Stimulated activated CD4-positive, alpha-beta T cell treated with anti-CD3 and anti-CD28 coated beads, Interleukin-12 subunit alpha, Interleukin-12 subunit beta, amount 100 ng/mL, for 4 hours (primary cell): Measurements from ENCODE around the gene ICAM5.
"Not testable (repeated sequence)": the region's sequence is repeated elsewhere in the genome, so short reads cannot be mapped to it uniquely, and the experiment has no call there.

ENCODE experiments used
- DNase-seq: peaks from one replicate; pipeline ENCODE4 v3.0.0-alpha.2; 2020

The ICAM5 gene

GRCh38 chr19:10321417-10321797 lies 31.7 kb downstream of the ICAM5 start:
- DNase-seq, result no peak

- no peak for DNase-seq
Observed at GRCh38 chr19:10321874-10322835, 32.4 kb downstream of the ICAM5 start.

GRCh38 chr19:10325732-10326131 lies 36.0 kb downstream of the ICAM5 start:
- no peak for DNase-seq

GRCh38 chr19:10327793-10328192 lies 38.0 kb downstream of the ICAM5 start:
- no peak for DNase-seq

- no peak for DNase-seq
Observed at GRCh38 chr19:10328558-10329429, 39.0 kb downstream of the ICAM5 start.

GRCh38 chr19:10329555-10329954 lies 39.8 kb downstream of the ICAM5 start:
- no peak for DNase-seq

GRCh38 chr19:10332158-10332964 lies 42.6 kb downstream of the ICAM5 start:
- no peak for DNase-seq

- peak; percentile 97 for DNase-seq
Observed at GRCh38 chr19:10332965-10333757, 43.4 kb downstream of the ICAM5 start, which contains the start of gene RAVER1. RAVER1 (minus strand) TSS chr19:10333529; CDS start chr19:10333507, 22 bp downstream.

- no peak for DNase-seq
Observed at GRCh38 chr19:10333758-10334587, 44.2 kb downstream of the ICAM5 start.

GRCh38 chr19:10334588-10335351 lies 45.0 kb downstream of the ICAM5 start:
- DNase-seq, result peak; percentile 41

GRCh38 chr19:10335352-10335985 lies 45.7 kb downstream of the ICAM5 start:
- DNase-seq, result no peak

- DNase-seq, result not testable (repeated sequence)
Observed at GRCh38 chr19:10336725-10337124, 47.0 kb downstream of the ICAM5 start.

- DNase-seq, result no peak
Observed at GRCh38 chr19:10338940-10339339, 49.2 kb downstream of the ICAM5 start.

- peak; percentile 63 for DNase-seq
Observed at GRCh38 chr19:10339380-10339960, 49.7 kb downstream of the ICAM5 start, which contains the start of gene ICAM3. ICAM3 (minus strand) TSS chr19:10339624; CDS start chr19:10339614, 10 bp downstream.

GRCh38 chr19:10339977-10340376 lies 50.2 kb downstream of the ICAM5 start:
- DNase-seq, result no peak

- no peak for DNase-seq
Observed at GRCh38 chr19:10343495-10343894, 53.7 kb downstream of the ICAM5 start.

- DNase-seq, result no peak
Observed at GRCh38 chr19:10344780-10345179, 55.0 kb downstream of the ICAM5 start.
